ENCODE data around the gene MAP4K2. TPM values are rescaled to one million over a fixed set of nuclear protein-coding genes. Genes with fewer than 3 reads are reported as not detected.

The MAP4K2 gene
- polyA plus RNA-seq, 3 donors = 9.9 to 38.0 (median 12.6) TPM

GRCh38 chr11:64786308-64786707, 16.7 kb downstream of the MAP4K2 start:
- no peak overlapping the region for H3K4me3 ChIP-seq (replicated peaks in 1 of 3; ENCODE audit: low read depth in 2 of 3, low read length in 3 of 3)
- Mint-ChIP-seq H3K4me3 (no peak overlapping the region), H3K27me3 (ENCODE audit: low read depth in 3 of 3) (no peaks in the 10 kb centered on the region), H3K9me3 (no peaks in the 10 kb centered on the region), H3K4me1 (no peaks in the 10 kb centered on the region), H3K36me3 (peaks cover 20 to 26% of the 10 kb centered on the region in 2 donors), H3K27ac (no peak overlapping the region)
- H4K20me1 ChIP-seq (ENCODE audit: insufficient read depth, low read length) = no peaks in the 10 kb centered on the region
- no peaks in the 10 kb centered on the region for H3K27me3 ChIP-seq (ENCODE audit: control insufficient read depth in 2 of 2, insufficient read depth in 2 of 2, low read length in 2 of 2)
- H3K4me2 ChIP-seq (replicated peaks; ENCODE audit: extremely low read depth, low read length, poor library complexity, severe bottlenecking) = no peak overlapping the region
- no peak for DNase-seq
- no peaks in the 10 kb centered on the region for H3K79me2 ChIP-seq (ENCODE audit: insufficient read depth, low read length)
- no peak overlapping the region for H3K9ac ChIP-seq (ENCODE audit: insufficient read depth, low read length, poor library complexity, severe bottlenecking)
- 98% methylated on average over 5 of the region's 10 CpGs for WGBS (ENCODE audit: insufficient coverage)
- no peak overlapping the region for H2AFZ ChIP-seq (ENCODE audit: insufficient read depth, low read depth, low read length, poor library complexity, severe bottlenecking)
- intact Hi-C loops (cut with micrococcal nuclease) = loop anchor here in 1 of 2 donors (10.0 kb wide), 1 partner anchor 58 kb away; the partner anchor contains the start of gene CDC42BPG
- no peaks in the 10 kb centered on the region for H3K4me1 ChIP-seq (ENCODE audit: control insufficient read depth in 1 of 2, insufficient read depth in 2 of 2, low read length in 2 of 2)
- peaks cover 28 to 29% of the 10 kb centered on the region in 2 donors for H3K36me3 ChIP-seq (replicated peaks in 1 of 2; ENCODE audit: control insufficient read depth in 1 of 2, insufficient read depth in 2 of 2, low read length in 2 of 2)
- no peaks in the 10 kb centered on the region for H3K9me3 ChIP-seq (replicated peaks in 1 of 2; ENCODE audit: control insufficient read depth in 1 of 2, insufficient read depth in 1 of 2, low read length in 2 of 2)
- no peak overlapping the region for H3K27ac ChIP-seq (ENCODE audit: low read depth in 1 of 2, low read length in 2 of 2)
- no peak for TF ChIP-seq CTCF (IDR thresholded peaks at IDR 0.05)

GRCh38 chr11:64784813-64785581, 18.0 kb downstream of the MAP4K2 start:
- Mint-ChIP-seq H3K36me3 (peaks cover 13% of the 10 kb centered on the region in 2 donors), H3K4me1 (peaks cover 9% of the 10 kb centered on the region), H3K9me3 (no peaks in the 10 kb centered on the region), H3K4me3 (no peak overlapping the region), H3K27ac (no peak overlapping the region), H3K27me3 (ENCODE audit: low read depth in 3 of 3) (no peaks in the 10 kb centered on the region)
- no peak overlapping the region for H2AFZ ChIP-seq (ENCODE audit: insufficient read depth, low read depth, low read length, poor library complexity, severe bottlenecking)
- no peak for DNase-seq
- peaks cover 16 to 19% of the 10 kb centered on the region in 2 donors for H3K36me3 ChIP-seq (replicated peaks in 1 of 2; ENCODE audit: control insufficient read depth in 1 of 2, insufficient read depth in 2 of 2, low read length in 2 of 2)
- H3K27me3 ChIP-seq (ENCODE audit: control insufficient read depth in 2 of 2, insufficient read depth in 2 of 2, low read length in 2 of 2) = no peaks in the 10 kb centered on the region
- H3K9ac ChIP-seq (ENCODE audit: insufficient read depth, low read length, poor library complexity, severe bottlenecking) = no peak overlapping the region
- no peak overlapping the region for H3K27ac ChIP-seq (ENCODE audit: low read depth in 1 of 2, low read length in 2 of 2)
- no peaks in the 10 kb centered on the region for H4K20me1 ChIP-seq (ENCODE audit: insufficient read depth, low read length)
- WGBS (ENCODE audit: insufficient coverage) = 100% methylated on average over 1 of the region's 12 CpGs
- H3K4me1 ChIP-seq (ENCODE audit: control insufficient read depth in 1 of 2, insufficient read depth in 2 of 2, low read length in 2 of 2) = peaks cover 0 to under 1% of the 10 kb centered on the region in 2 donors
- no peak for TF ChIP-seq CTCF (IDR thresholded peaks at IDR 0.05)
- no peak overlapping the region for H3K4me3 ChIP-seq (replicated peaks in 1 of 3; ENCODE audit: low read depth in 2 of 3, low read length in 3 of 3)
- intact Hi-C loops (cut with micrococcal nuclease) = loop anchor here in 1 of 2 donors (10.0 kb wide), 1 partner anchor 60 kb away; the partner anchor contains the start of gene CDC42BPG
- H3K9me3 ChIP-seq (replicated peaks in 1 of 2; ENCODE audit: control insufficient read depth in 1 of 2, insufficient read depth in 1 of 2, low read length in 2 of 2) = no peaks in the 10 kb centered on the region
- no peak overlapping the region for H3K4me2 ChIP-seq (replicated peaks; ENCODE audit: extremely low read depth, low read length, poor library complexity, severe bottlenecking)
- H3K79me2 ChIP-seq (ENCODE audit: insufficient read depth, low read length) = no peaks in the 10 kb centered on the region

Data from CD14-positive monocyte (primary cell).